ENCODE results near the gene PFKFB2. TPM values are rescaled to one million over a fixed set of nuclear protein-coding genes. Genes with fewer than 3 reads are reported as not detected.

PFKFB2 gene
- total and polyA plus RNA-seq, 2 of the 8 experiments (the other 6 are each of a cell fraction or from before 2014, with no cell fraction given): 6.7 to 19.1 TPM

DNA sequence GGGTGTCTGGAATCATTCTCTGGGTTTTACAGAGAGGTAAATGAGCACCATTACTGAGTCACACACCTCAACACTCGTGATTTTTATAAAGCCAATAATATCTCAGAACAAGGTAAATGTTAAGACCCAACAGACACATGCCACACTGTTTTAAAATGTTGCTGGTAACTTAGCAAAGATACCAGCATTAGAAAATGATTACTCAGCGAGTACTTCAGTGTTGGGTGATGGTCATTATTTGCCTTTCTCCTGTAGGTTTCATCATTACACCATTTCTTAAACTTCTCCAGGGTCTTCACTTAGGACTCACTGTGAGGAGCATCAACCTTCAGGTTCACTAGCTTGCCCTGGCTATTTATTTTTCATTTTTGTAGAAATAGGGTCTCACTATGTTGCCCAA is 28.7 kb downstream of the PFKFB2 start:
- H2BK120ac ChIP-seq (replicated peaks; ENCODE audit: low read depth, low read length): no peak overlapping the region
- H2BK20ac ChIP-seq (ENCODE audit: low read length): no peak overlapping the region
- FAIRE-seq: no peak
- H3K18ac ChIP-seq (ENCODE audit: extremely low read depth, low read length): no peak overlapping the region
- H3K4me1 ChIP-seq (replicated peaks in 1 of 4; ENCODE audit: control insufficient read depth in 3 of 4, insufficient read depth in 4 of 4, low read length in 3 of 4): peaks cover 0 to 3% (median 0%) of the 10 kb centered on the region in 4 experiments; a peak in 2 of 7 replicates
- no peak overlapping the region for H2BK15ac ChIP-seq (ENCODE audit: low read length)
- H3K9me3 ChIP-seq (ENCODE audit: insufficient read depth in 2 of 2, low read depth in 1 of 2, low read length in 1 of 2): no peaks in the 10 kb centered on the region
- ChIA-PET CTCF (ENCODE audit: partially characterized antibody) (interaction anchor here (2.0 to 3.8 kb wide), 2 partner anchors 324 kb away, joined by 5 to 30 read pairs; no protein-coding TSS in a partner anchor), POLR2A (ENCODE audit: partially characterized antibody) (no interaction called here)
- H3K36me3 ChIP-seq (ENCODE audit: control insufficient read depth in 2 of 4, insufficient read depth in 4 of 4, low read length in 3 of 4): no peaks in the 10 kb centered on the region
- no peak overlapping the region for H4K91ac ChIP-seq (replicated peaks; ENCODE audit: insufficient read length, low read length)
- no peak overlapping the region for H2AFZ ChIP-seq (ENCODE audit: low read length)
- H2AK5ac ChIP-seq (ENCODE audit: low read depth, low read length): no peak overlapping the region
- DNase-seq (ENCODE audit: low read depth in 1 of 2, low spot score in 2 of 2): no peak
- no peak overlapping the region for H3K56ac ChIP-seq (replicated peaks; ENCODE audit: insufficient read length, low read depth, low read length)
- no peaks in the 10 kb centered on the region for H3K23me2 ChIP-seq (ENCODE audit: low read depth, low read length)
- H4K8ac ChIP-seq (ENCODE audit: extremely low read depth, insufficient read depth, low read length): no peak overlapping the region
- no peaks in the 10 kb centered on the region for H3K79me1 ChIP-seq (ENCODE audit: low read depth, low read length)
- WGBS, 2 experiments (ENCODE audit: extremely low coverage in 1 of 2, insufficient coverage in 1 of 2, insufficient read length in 1 of 2, insufficient replicate concordance in 2 of 2, low coverage in 1 of 2, low lambda C conversion rate in 2 of 2, missing lambda C conversion rate in 1 of 2): 88% methylated on average over 2 of the region's 2 CpGs; no CpG with 5 or more reads in 1 of the 2 experiments
- no peak overlapping the region for H3K23ac ChIP-seq (ENCODE audit: insufficient read length)
- H4K20me1 ChIP-seq (replicated peaks in 1 of 2; ENCODE audit: control insufficient read depth in 1 of 2, insufficient read depth in 2 of 2, low read length in 2 of 2): no peaks in the 10 kb centered on the region
- H3K14ac ChIP-seq (ENCODE audit: insufficient read length): no peak overlapping the region
- no peak overlapping the region for H3K27ac ChIP-seq (ENCODE audit: low read depth, low read length)
- H3K27me3 ChIP-seq (replicated peaks in 1 of 4; ENCODE audit: control insufficient read depth in 3 of 4, extremely low read depth in 1 of 4, insufficient read depth in 3 of 4, low read length in 3 of 4): no peaks in the 10 kb centered on the region
- H3K4me3 ChIP-seq (ENCODE audit: extremely low read depth in 1 of 4, insufficient read depth in 2 of 4, low read depth in 3 of 4, low read length in 4 of 4): no peak overlapping the region
- no peaks in the 10 kb centered on the region for H3K79me2 ChIP-seq (ENCODE audit: control insufficient read depth in 1 of 2, insufficient read depth in 2 of 2, low read length in 2 of 2)
- H2BK5ac ChIP-seq (ENCODE audit: low read depth, low read length): no peak overlapping the region
- H3K4ac ChIP-seq (replicated peaks; ENCODE audit: insufficient read length, low read depth, low read length): no peak overlapping the region
- H3K4me2 ChIP-seq (ENCODE audit: insufficient read depth in 1 of 2, low read depth in 2 of 2, low read length in 2 of 2): no peak overlapping the region
- H3K9ac ChIP-seq (replicated peaks in 1 of 4; ENCODE audit: extremely low read depth in 1 of 4, low read depth in 3 of 4, low read length in 3 of 4): no peak overlapping the region
- no peak overlapping the region for H2BK12ac ChIP-seq (ENCODE audit: low read depth, low read length)
- no peak overlapping the region for H4K5ac ChIP-seq (ENCODE audit: insufficient read length, low read depth, low read length)
- TF ChIP-seq HDAC2 (IDR thresholded peaks at IDR 0.05; ENCODE audit: borderline replicate concordance in 1 of 2, low read depth in 2 of 2, low read length in 2 of 2): no peak
- TF ChIP-seq BRCA1 (IDR thresholded peaks at IDR 0.05; ENCODE audit: low read depth, low read length): no peak
- no peak for TF ChIP-seq TBP (IDR thresholded peaks at IDR 0.05; ENCODE audit: low read depth, low read length)
- no peak for TF ChIP-seq SUZ12 (IDR thresholded peaks at IDR 0.05; ENCODE audit: low read length)
- no peak for TF ChIP-seq TAF1 (IDR thresholded peaks at IDR 0.05; ENCODE audit: low read depth, low read length)
- no peak for TF ChIP-seq SIX5 (IDR thresholded peaks at IDR 0.05; ENCODE audit: low read depth, low read length)
- no peak for TF ChIP-seq TCF12 (IDR thresholded peaks at IDR 0.05; ENCODE audit: low read depth, low read length)
- TF ChIP-seq SIN3A (conservative IDR thresholded peaks at IDR 0.05 in 1 of 2, IDR thresholded peaks at IDR 0.05 in 1 of 2; ENCODE audit: low read depth in 1 of 2, low read length in 2 of 2): no peak
- TF ChIP-seq YY1 (IDR thresholded peaks at IDR 0.05; ENCODE audit: low read depth, low read length): no peak
- TF ChIP-seq RAD21 (IDR thresholded peaks at IDR 0.05 in 1 of 2, conservative IDR thresholded peaks at IDR 0.05 in 1 of 2; ENCODE audit: low read depth in 2 of 2, low read length in 2 of 2): no peak
- TF ChIP-seq, protein P1, sequence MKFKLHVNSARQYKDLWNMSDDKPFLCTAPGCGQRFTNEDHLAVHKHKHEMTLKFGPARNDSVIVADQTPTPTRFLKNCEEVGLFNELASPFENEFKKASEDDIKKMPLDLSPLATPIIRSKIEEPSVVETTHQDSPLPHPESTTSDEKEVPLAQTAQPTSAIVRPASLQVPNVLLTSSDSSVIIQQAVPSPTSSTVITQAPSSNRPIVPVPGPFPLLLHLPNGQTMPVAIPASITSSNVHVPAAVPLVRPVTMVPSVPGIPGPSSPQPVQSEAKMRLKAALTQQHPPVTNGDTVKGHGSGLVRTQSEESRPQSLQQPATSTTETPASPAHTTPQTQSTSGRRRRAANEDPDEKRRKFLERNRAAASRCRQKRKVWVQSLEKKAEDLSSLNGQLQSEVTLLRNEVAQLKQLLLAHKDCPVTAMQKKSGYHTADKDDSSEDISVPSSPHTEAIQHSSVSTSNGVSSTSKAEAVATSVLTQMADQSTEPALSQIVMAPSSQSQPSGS (IDR thresholded peaks at IDR 0.05; ENCODE audit: low read length): no peak
- TF ChIP-seq JUN (IDR thresholded peaks at IDR 0.05; ENCODE audit: low read depth, low read length): no peak
- no peak for TF ChIP-seq SP2 (IDR thresholded peaks at IDR 0.05; ENCODE audit: low read length)

Measured in H1 (cell line).